Measurements from ENCODE around the gene FAM3A. TPM values are rescaled to one million over a fixed set of nuclear protein-coding genes. Genes with fewer than 3 reads are reported as not detected.
A peak's percentile ranks its signal among the peaks of the same experiment; 100 is the strongest.

FAM3A gene
- total RNA-seq, 1 experiment from 2014 or later: 25.0 TPM

- TF ChIP-seq ZNF281 (CRISPR knock-in tag; IDR thresholded peaks at IDR 0.05): no peak
- TF ChIP-seq CREB1 (CRISPR knock-in tag; IDR thresholded peaks at IDR 0.05): no peak
- TF ChIP-seq EMX1 (CRISPR knock-in tag; IDR thresholded peaks at IDR 0.05): no peak
- no peak for TF ChIP-seq TEAD1 (CRISPR knock-in tag; IDR thresholded peaks at IDR 0.05)
- no peak for TF ChIP-seq GTF2I (CRISPR knock-in tag; conservative IDR thresholded peaks at IDR 0.05)
- TF ChIP-seq STAT6 (CRISPR knock-in tag; conservative IDR thresholded peaks at IDR 0.05; ENCODE audit: low read depth): no peak
Observed at GRCh38 chrX:154458116-154458953, 57.7 kb downstream of the FAM3A start, which contains the start of gene PLXNA3 (continued).

- no peaks in the 10 kb centered on the region for H3K9me3 Mint-ChIP-seq
- CTCF ChIA-PET: interaction anchor here (0.7 to 3.0 kb wide), 3 partner anchors 33 to 84 kb away, joined by 3 to 11 read pairs (median 3); partner anchors contain the start of gene SLC10A3
- H3K36me3 Mint-ChIP-seq: peaks cover 3% of the 10 kb centered on the region; the same call in 1 of the 2 replicates
- peak overlapping the region; percentile 81; the same call in 1 of the 2 replicates for H3K27ac Mint-ChIP-seq
- H3K27me3 Mint-ChIP-seq (ENCODE audit: low read depth): peaks cover 15% of the 10 kb centered on the region
- DNase-seq (ENCODE audit: low spot score) (peak; percentile 71), ATAC-seq (peak; percentile 77)
- H3K4me3 Mint-ChIP-seq: peak overlapping the region; percentile 84
- H3K4me1 Mint-ChIP-seq: no peaks in the 10 kb centered on the region
- POLR2A ChIA-PET: interaction anchor here (0.6 to 0.8 kb wide), 2 partner anchors 86 to 88 kb away, joined by 3 read pairs; no protein-coding TSS in a partner anchor
- TF ChIP-seq PREB (CRISPR knock-in tag; IDR thresholded peaks at IDR 0.05; ENCODE audit: borderline replicate concordance): no peak
- no peak for TF ChIP-seq GRHL2 (CRISPR knock-in tag; IDR thresholded peaks at IDR 0.05; ENCODE audit: insufficient replicate concordance, severe bottlenecking)
- no peak for TF ChIP-seq E2F1 (CRISPR knock-in tag; IDR thresholded peaks at IDR 0.05)
- no peak for TF ChIP-seq NR2C2 (CRISPR knock-in tag; IDR thresholded peaks at IDR 0.05)
- TF ChIP-seq ATF1 (CRISPR knock-in tag; IDR thresholded peaks at IDR 0.05): no peak
- TF ChIP-seq MAX (CRISPR knock-in tag; IDR thresholded peaks at IDR 0.05): no peak
- TF ChIP-seq ARID4B (CRISPR knock-in tag; IDR thresholded peaks at IDR 0.05; ENCODE audit: borderline replicate concordance): no peak
- no peak for TF ChIP-seq RELA (CRISPR knock-in tag; IDR thresholded peaks at IDR 0.05; ENCODE audit: borderline replicate concordance)
- no peak for TF ChIP-seq JAZF1 (CRISPR knock-in tag; IDR thresholded peaks at IDR 0.05)
- no peak for TF ChIP-seq OVOL2 (CRISPR knock-in tag; IDR thresholded peaks at IDR 0.05; ENCODE audit: borderline replicate concordance)
- TF ChIP-seq ETV6 (CRISPR knock-in tag; IDR thresholded peaks at IDR 0.05): no peak
- TF ChIP-seq ELF4 (CRISPR knock-in tag; IDR thresholded peaks at IDR 0.05; ENCODE audit: low read depth): no peak
- TF ChIP-seq IRF2 (CRISPR knock-in tag; IDR thresholded peaks at IDR 0.05; ENCODE audit: borderline replicate concordance, low read depth): no peak
- TF ChIP-seq ZMAT4 (CRISPR knock-in tag; IDR thresholded peaks at IDR 0.05): no peak
Observed at GRCh38 chrX:154457491-154458115, 58.4 kb downstream of the FAM3A start.
